Liver (tissue), 9 donors: ENCODE data around the gene ZNF564. TPM values are rescaled to one million over a fixed set of nuclear protein-coding genes. Genes with fewer than 3 reads are reported as not detected.
A peak's percentile ranks its signal among the peaks of the same experiment; 100 is the strongest.

Experiments used
- DNase-seq: peaks from one replicate; pipeline ENCODE4 v3.0.0-alpha.2; 2017; ENCODE audit warnings: low spot score
- H3K27ac ChIP-seq, 2 donors: one replicate each; pipeline ENCODE4 v1.7.0; 2013; ENCODE audit warnings: inconsistent platforms in 2 of 2, low read length in 2 of 2, control low read depth in 1 of 2, low read depth in 1 of 2, mild to moderate bottlenecking in 1 of 2
- H3K27me3 ChIP-seq, 4 donors: one replicate each; pipeline versions ENCODE4 v1.6.1 to v1.7.0; 2013; ENCODE audit warnings: low read length in 3 of 4, inconsistent platforms in 1 of 4, mild to moderate bottlenecking in 1 of 4, moderate library complexity in 1 of 4; ENCODE audit not compliant: control insufficient read depth in 4 of 4, insufficient read depth in 4 of 4
- H3K36me3 ChIP-seq, 4 donors: one replicate each; pipeline versions ENCODE4 v1.6.1 to v1.7.0; 2013; ENCODE audit warnings: low read length in 3 of 4, mild to moderate bottlenecking in 3 of 4, low read depth in 1 of 4, moderate library complexity in 1 of 4; ENCODE audit not compliant: control insufficient read depth in 4 of 4, insufficient read depth in 3 of 4
- H3K4me1 ChIP-seq, 4 donors: one replicate each; pipeline versions ENCODE4 v1.6.1 to v1.7.0; 2013; ENCODE audit warnings: low read length in 3 of 4, mild to moderate bottlenecking in 3 of 4, moderate library complexity in 1 of 4; ENCODE audit not compliant: control insufficient read depth in 4 of 4, insufficient read depth in 4 of 4
- H3K4me3 ChIP-seq, 3 donors: one replicate each; pipeline versions ENCODE4 v1.6.1 to v1.7.0; 2013; ENCODE audit warnings: low read length in 3 of 3, control low read depth in 1 of 3, low read depth in 1 of 3, mild to moderate bottlenecking in 1 of 3
- H3K9ac ChIP-seq, 2 donors: one replicate each; pipeline ENCODE4 v1.7.0; 2013; ENCODE audit warnings: low read length in 2 of 2, mild to moderate bottlenecking in 2 of 2, moderate library complexity in 2 of 2, control low read depth in 1 of 2, low read depth in 1 of 2
- H3K9me3 ChIP-seq, 4 donors: one replicate each; pipeline versions ENCODE4 v1.6.1 to v1.7.0; 2013; ENCODE audit warnings: low read length in 3 of 4; ENCODE audit not compliant: control insufficient read depth in 4 of 4
- EGR1 ChIP-seq, 2 donors: IDR thresholded peaks; 2 replicates each; pipeline ENCODE4 v1.6.1; 2016 to 2018; ENCODE audit warnings: antibody characterized with exemption in 2 of 2, low read depth in 2 of 2
- FOXA1 ChIP-seq: IDR thresholded peaks from 2 replicates; pipeline ENCODE4 v1.6.1; 2016; ENCODE audit warnings: antibody characterized with exemption
- FOXA2 ChIP-seq: IDR thresholded peaks from 2 replicates; pipeline ENCODE4 v1.6.1; 2016; ENCODE audit warnings: antibody characterized with exemption
- GABPA ChIP-seq, 2 donors: IDR thresholded peaks in 1 of 2; conservative IDR thresholded peaks in 1 of 2; 2 replicates each; pipeline ENCODE4 v1.6.1; 2016; ENCODE audit warnings: antibody characterized with exemption in 2 of 2, mild to moderate bottlenecking in 1 of 2, moderate library complexity in 1 of 2
- HNF4A ChIP-seq, 2 donors: conservative IDR thresholded peaks; 2 replicates each; pipeline ENCODE4 v1.6.1; 2016; ENCODE audit warnings: antibody characterized with exemption in 2 of 2, mild to moderate bottlenecking in 2 of 2
- HNF4G ChIP-seq: IDR thresholded peaks from 2 replicates; pipeline ENCODE4 v1.6.1; 2016; ENCODE audit warnings: antibody characterized with exemption
- JUND ChIP-seq, 2 donors: IDR thresholded peaks; 2 replicates each; pipeline ENCODE4 v1.6.1; 2016; ENCODE audit warnings: antibody characterized with exemption in 2 of 2
- NR2F2 ChIP-seq: IDR thresholded peaks from 2 replicates; pipeline ENCODE4 v1.6.1; 2016; ENCODE audit warnings: antibody characterized with exemption
- RAD21 ChIP-seq, 2 donors: IDR thresholded peaks; 2 replicates each; pipeline ENCODE4 v1.6.1; 2016; ENCODE audit warnings: antibody characterized with exemption in 2 of 2, mild to moderate bottlenecking in 2 of 2
- RXRA ChIP-seq, 2 donors: IDR thresholded peaks; 2 replicates each; pipeline ENCODE4 v1.6.1; 2017 to 2018; ENCODE audit warnings: antibody characterized with exemption in 2 of 2, mild to moderate bottlenecking in 1 of 2
- SP1 ChIP-seq: IDR thresholded peaks from 2 replicates; pipeline ENCODE4 v1.6.1; 2018; ENCODE audit warnings: antibody characterized with exemption, mild to moderate bottlenecking
- TAF1 ChIP-seq: conservative IDR thresholded peaks from 2 replicates; pipeline ENCODE4 v1.6.1; 2016; ENCODE audit warnings: antibody characterized with exemption, mild to moderate bottlenecking
- YY1 ChIP-seq: IDR thresholded peaks from 2 replicates; pipeline ENCODE4 v1.6.1; 2016; ENCODE audit warnings: antibody characterized with exemption, mild to moderate bottlenecking
- WGBS: extraction: QIAGEN DNeasy Blood & Tissue Kit; methylation state at CpG from one replicate; pipeline ENCODE4 v1.1.7; 2013; 5-methylcytosine and 5-hydroxymethylcytosine counted together
- polyA plus RNA-seq, 2 donors: library from polyadenylated mRNA; stranded (reverse) in 1 of 2; unstranded in 1 of 2; fragments of 200-250 nt in 1 of 2; fragments of >200 nt in 1 of 2; fragmentation: Nextera tagmentation in 1 of 2; extraction: Ambion mirVana in 1 of 2; gene quantifications; one replicate each; pipeline versions ENCODE4 v1.2.1 to v1.2.3, GENCODE V29; 2013 to 2015
- total RNA-seq, 2 donors: library from RNA; depleted of rRNA; stranded (reverse); fragments of >200 nt; gene quantifications; one replicate each; pipeline ENCODE4 v1.2.3, GENCODE V29; 2014
- TF ChIP-seq, protein P1 (sequence below): fragments of 150-350 bp; IDR thresholded peaks from 2 replicates; pipeline ENCODE4 v1.5.1; 2017; ENCODE audit warnings: improper control_type of control experiment, low read depth, low read length; ENCODE audit not compliant: missing input control
- TF ChIP-seq, protein P2 (sequence below): IDR thresholded peaks from 2 replicates; pipeline ENCODE4 v1.6.1; 2016; ENCODE audit warnings: antibody characterized with exemption
- TF ChIP-seq, protein P3 (sequence below): IDR thresholded peaks from 2 replicates; pipeline ENCODE4 v1.6.1; 2016; ENCODE audit warnings: antibody characterized with exemption, mild to moderate bottlenecking
- TF ChIP-seq, protein P4 (sequence below): IDR thresholded peaks from 2 replicates; pipeline ENCODE4 v1.6.1; 2016; ENCODE audit warnings: antibody characterized with exemption
- TF ChIP-seq, protein P5 (sequence below): IDR thresholded peaks from 2 replicates; pipeline ENCODE4 v1.6.1; 2016; ENCODE audit warnings: antibody characterized with exemption
- donor health status: healthy.
- donor health status: healthy.
- donor health status: healthy.
- donor health status: healthy.
- donor health status: healthy.

The ZNF564 gene
- total RNA-seq, result 1 to 10 TPM; 8.3 to 8.6 TPM
- 1 to 10 TPM; 2.4 to 3.3 TPM for polyA plus RNA-seq

DNA sequence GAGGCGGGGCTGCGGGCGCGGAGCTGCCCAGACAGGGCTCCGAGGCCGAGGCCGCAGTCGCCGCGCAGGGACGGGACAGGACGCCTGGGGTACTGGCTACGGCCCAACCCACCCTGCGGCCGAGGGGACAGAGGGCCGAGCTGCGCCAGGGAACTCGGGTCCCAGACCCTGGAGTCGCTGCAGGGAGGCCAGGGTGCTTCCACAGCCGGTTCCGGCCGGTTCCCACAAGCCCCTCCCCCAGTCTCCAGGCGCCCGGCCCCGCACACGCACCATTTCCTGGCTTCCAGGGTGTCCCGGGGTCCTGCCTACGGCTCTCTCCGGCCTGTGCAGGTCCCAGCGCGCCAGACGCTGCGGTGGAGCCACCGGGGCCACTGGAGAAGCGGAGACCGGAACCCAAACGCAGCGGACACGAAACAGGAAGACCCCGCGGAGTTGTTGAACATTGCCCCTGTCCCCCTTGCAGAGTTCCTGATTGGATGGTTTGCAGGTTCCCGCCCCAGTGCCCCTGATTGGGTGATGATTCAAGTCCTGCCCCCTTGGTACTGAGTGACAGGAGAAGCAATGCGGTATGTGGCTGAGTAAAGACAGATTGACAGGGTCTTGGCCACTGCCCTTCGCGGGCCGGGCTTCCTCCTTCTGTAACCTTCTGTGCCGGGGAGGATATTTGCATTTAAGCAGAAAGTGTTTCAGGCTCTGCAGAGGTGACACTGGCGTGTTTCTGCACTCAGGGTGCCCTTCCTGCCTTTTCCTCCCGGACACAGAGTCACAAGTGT is at the start of gene ZNF564:
ZNF564 (minus strand) TSS at position 423 of the 773 bp plus-strand sequence; CDS start at position 273, 150 bp downstream.
- Histone ChIP-seq H3K27ac (peak within 1 kb of the TSS; percentile 89 to 94), H3K36me3 (no peaks in the 10 kb centered on the region), H3K9me3 (no peaks in the 10 kb centered on the region), H3K4me1 (peaks cover 8 to 21% (median 16%) of the 10 kb centered on the region in 4 donors), H3K9ac (peak within 1 kb of the TSS; percentile 83 to 85), H3K27me3 (no peaks in the 10 kb centered on the region), H3K4me3 (peak within 1 kb of the TSS; percentile 56 to 77 (median 73))
- WGBS, result under 1% methylated on average over 49 of the region's 49 CpGs
- TF ChIP-seq, protein P1, sequence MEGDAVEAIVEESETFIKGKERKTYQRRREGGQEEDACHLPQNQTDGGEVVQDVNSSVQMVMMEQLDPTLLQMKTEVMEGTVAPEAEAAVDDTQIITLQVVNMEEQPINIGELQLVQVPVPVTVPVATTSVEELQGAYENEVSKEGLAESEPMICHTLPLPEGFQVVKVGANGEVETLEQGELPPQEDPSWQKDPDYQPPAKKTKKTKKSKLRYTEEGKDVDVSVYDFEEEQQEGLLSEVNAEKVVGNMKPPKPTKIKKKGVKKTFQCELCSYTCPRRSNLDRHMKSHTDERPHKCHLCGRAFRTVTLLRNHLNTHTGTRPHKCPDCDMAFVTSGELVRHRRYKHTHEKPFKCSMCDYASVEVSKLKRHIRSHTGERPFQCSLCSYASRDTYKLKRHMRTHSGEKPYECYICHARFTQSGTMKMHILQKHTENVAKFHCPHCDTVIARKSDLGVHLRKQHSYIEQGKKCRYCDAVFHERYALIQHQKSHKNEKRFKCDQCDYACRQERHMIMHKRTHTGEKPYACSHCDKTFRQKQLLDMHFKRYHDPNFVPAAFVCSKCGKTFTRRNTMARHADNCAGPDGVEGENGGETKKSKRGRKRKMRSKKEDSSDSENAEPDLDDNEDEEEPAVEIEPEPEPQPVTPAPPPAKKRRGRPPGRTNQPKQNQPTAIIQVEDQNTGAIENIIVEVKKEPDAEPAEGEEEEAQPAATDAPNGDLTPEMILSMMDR, result no peak
- TF ChIP-seq RAD21 (IDR thresholded peaks at IDR 0.05) (peak; percentile 37 to 41), TAF1 (peak; percentile 72), RXRA (IDR thresholded peaks at IDR 0.05) (peak; percentile 62 to 80), HNF4A (conservative IDR thresholded peaks at IDR 0.05) (peak; percentile 79 to 81), EGR1 (IDR thresholded peaks at IDR 0.05; ENCODE audit: low read depth in 2 of 2) (peak in 1 of 2 donors; percentile 48), JUND (IDR thresholded peaks at IDR 0.05) (peak; percentile 63 to 65), SP1 (peak; percentile 93), FOXA1 (no peak), YY1 (peak; percentile 73), GABPA (IDR thresholded peaks at IDR 0.05 in 1 of 2, conservative IDR thresholded peaks at IDR 0.05 in 1 of 2) (peak; percentile 60 to 86), HNF4G (peak; percentile 75), FOXA2 (no peak), NR2F2 (peak; percentile 91)
- TF ChIP-seq, protein P2, sequence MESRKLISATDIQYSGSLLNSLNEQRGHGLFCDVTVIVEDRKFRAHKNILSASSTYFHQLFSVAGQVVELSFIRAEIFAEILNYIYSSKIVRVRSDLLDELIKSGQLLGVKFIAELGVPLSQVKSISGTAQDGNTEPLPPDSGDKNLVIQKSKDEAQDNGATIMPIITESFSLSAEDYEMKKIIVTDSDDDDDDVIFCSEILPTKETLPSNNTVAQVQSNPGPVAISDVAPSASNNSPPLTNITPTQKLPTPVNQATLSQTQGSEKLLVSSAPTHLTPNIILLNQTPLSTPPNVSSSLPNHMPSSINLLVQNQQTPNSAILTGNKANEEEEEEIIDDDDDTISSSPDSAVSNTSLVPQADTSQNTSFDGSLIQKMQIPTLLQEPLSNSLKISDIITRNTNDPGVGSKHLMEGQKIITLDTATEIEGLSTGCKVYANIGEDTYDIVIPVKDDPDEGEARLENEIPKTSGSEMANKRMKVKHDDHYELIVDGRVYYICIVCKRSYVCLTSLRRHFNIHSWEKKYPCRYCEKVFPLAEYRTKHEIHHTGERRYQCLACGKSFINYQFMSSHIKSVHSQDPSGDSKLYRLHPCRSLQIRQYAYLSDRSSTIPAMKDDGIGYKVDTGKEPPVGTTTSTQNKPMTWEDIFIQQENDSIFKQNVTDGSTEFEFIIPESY, result peak; percentile 68
- TF ChIP-seq, protein P3, sequence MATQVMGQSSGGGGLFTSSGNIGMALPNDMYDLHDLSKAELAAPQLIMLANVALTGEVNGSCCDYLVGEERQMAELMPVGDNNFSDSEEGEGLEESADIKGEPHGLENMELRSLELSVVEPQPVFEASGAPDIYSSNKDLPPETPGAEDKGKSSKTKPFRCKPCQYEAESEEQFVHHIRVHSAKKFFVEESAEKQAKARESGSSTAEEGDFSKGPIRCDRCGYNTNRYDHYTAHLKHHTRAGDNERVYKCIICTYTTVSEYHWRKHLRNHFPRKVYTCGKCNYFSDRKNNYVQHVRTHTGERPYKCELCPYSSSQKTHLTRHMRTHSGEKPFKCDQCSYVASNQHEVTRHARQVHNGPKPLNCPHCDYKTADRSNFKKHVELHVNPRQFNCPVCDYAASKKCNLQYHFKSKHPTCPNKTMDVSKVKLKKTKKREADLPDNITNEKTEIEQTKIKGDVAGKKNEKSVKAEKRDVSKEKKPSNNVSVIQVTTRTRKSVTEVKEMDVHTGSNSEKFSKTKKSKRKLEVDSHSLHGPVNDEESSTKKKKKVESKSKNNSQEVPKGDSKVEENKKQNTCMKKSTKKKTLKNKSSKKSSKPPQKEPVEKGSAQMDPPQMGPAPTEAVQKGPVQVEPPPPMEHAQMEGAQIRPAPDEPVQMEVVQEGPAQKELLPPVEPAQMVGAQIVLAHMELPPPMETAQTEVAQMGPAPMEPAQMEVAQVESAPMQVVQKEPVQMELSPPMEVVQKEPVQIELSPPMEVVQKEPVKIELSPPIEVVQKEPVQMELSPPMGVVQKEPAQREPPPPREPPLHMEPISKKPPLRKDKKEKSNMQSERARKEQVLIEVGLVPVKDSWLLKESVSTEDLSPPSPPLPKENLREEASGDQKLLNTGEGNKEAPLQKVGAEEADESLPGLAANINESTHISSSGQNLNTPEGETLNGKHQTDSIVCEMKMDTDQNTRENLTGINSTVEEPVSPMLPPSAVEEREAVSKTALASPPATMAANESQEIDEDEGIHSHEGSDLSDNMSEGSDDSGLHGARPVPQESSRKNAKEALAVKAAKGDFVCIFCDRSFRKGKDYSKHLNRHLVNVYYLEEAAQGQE, result peak; percentile 92
- TF ChIP-seq, protein P4, sequence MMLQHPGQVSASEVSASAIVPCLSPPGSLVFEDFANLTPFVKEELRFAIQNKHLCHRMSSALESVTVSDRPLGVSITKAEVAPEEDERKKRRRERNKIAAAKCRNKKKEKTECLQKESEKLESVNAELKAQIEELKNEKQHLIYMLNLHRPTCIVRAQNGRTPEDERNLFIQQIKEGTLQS, result no peak
- TF ChIP-seq, protein P5, sequence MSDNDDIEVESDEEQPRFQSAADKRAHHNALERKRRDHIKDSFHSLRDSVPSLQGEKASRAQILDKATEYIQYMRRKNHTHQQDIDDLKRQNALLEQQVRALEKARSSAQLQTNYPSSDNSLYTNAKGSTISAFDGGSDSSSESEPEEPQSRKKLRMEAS, result peak; percentile 77
- peak; percentile 92 for DNase-seq
